ENCODE results near the gene HPD. TPM values are rescaled to one million over a fixed set of nuclear protein-coding genes. Genes with fewer than 3 reads are reported as not detected.

HPD gene
- 1 to 10 TPM in 1 of 2 donors, under 1 TPM in 1; 0.39 to 1.3 TPM for total RNA-seq

GRCh38 chr12:121858662-121859572, at the start of gene HPD:
Gene HPD (minus strand): TSS chr12:121858859. CDS start chr12:121858823, 36 bp downstream.
- no peak within 1 kb of the TSS for H3K4me3 ChIP-seq
- peaks cover 0 to 24% of the 10 kb centered on the region in 2 donors for H3K4me1 ChIP-seq
- H3K9me3 ChIP-seq: no peaks in the 10 kb centered on the region
- TF ChIP-seq, protein P1, sequence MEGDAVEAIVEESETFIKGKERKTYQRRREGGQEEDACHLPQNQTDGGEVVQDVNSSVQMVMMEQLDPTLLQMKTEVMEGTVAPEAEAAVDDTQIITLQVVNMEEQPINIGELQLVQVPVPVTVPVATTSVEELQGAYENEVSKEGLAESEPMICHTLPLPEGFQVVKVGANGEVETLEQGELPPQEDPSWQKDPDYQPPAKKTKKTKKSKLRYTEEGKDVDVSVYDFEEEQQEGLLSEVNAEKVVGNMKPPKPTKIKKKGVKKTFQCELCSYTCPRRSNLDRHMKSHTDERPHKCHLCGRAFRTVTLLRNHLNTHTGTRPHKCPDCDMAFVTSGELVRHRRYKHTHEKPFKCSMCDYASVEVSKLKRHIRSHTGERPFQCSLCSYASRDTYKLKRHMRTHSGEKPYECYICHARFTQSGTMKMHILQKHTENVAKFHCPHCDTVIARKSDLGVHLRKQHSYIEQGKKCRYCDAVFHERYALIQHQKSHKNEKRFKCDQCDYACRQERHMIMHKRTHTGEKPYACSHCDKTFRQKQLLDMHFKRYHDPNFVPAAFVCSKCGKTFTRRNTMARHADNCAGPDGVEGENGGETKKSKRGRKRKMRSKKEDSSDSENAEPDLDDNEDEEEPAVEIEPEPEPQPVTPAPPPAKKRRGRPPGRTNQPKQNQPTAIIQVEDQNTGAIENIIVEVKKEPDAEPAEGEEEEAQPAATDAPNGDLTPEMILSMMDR (IDR thresholded peaks at IDR 0.05): no peak
- no peaks in the 10 kb centered on the region for H3K36me3 ChIP-seq
- DNase-seq (ENCODE audit: low spot score): peak; percentile 90
- H3K27ac ChIP-seq: peak within 1 kb of the TSS; percentile 80 to 90
- no peaks in the 10 kb centered on the region for H3K27me3 ChIP-seq

- TF ChIP-seq, protein P1 (IDR thresholded peaks at IDR 0.05): no peak
- Histone ChIP-seq H3K27ac (no peak overlapping the region), H3K27me3 (no peaks in the 10 kb centered on the region), H3K4me3 (no peak overlapping the region), H3K9me3 (no peaks in the 10 kb centered on the region), H3K4me1 (no peaks in the 10 kb centered on the region), H3K36me3 (peaks cover 66% of the 10 kb centered on the region)
- DNase-seq (ENCODE audit: low spot score): no peak
Observed at GRCh38 chr12:121905746-121906145, 47.1 kb upstream of the HPD start.

DNA sequence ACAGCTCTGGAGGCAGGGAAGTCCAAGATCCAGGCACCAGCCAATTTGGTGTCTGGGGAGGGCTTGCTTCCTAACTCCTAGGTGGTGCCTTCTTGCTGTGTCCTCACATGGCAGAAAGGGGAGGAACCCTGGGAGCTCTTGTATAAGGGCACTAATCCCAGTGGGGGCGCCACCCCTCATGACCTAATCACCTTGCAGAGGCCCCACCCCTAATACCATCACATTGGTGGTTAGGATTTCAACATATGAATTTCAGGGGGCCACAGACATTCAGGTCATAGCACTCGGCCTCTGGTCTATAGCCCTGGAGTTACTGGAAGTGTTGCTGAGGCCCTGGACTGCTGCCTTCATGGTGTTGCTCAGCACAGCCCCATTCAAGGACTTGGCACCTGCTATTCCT, 44.5 kb upstream of the HPD start:
- no peak overlapping the region for H3K27ac ChIP-seq
- no peaks in the 10 kb centered on the region for H3K27me3 ChIP-seq
- no peak for DNase-seq (ENCODE audit: low spot score)
- no peaks in the 10 kb centered on the region for H3K9me3 ChIP-seq
- no peak overlapping the region for H3K4me3 ChIP-seq
- TF ChIP-seq, protein P1 (IDR thresholded peaks at IDR 0.05): no peak
- H3K4me1 ChIP-seq: no peaks in the 10 kb centered on the region
- H3K36me3 ChIP-seq: peaks cover 82% of the 10 kb centered on the region

GRCh38 chr12:121899590-121899989, 40.9 kb upstream of the HPD start:
- H3K4me3 ChIP-seq: no peak overlapping the region
- H3K9me3 ChIP-seq: no peaks in the 10 kb centered on the region
- H3K27ac ChIP-seq: no peak overlapping the region
- H3K36me3 ChIP-seq: peaks cover 80% of the 10 kb centered on the region
- no peak for DNase-seq (ENCODE audit: low spot score)
- no peaks in the 10 kb centered on the region for H3K27me3 ChIP-seq
- TF ChIP-seq, protein P1 (IDR thresholded peaks at IDR 0.05): no peak
- H3K4me1 ChIP-seq: no peaks in the 10 kb centered on the region

DNA sequence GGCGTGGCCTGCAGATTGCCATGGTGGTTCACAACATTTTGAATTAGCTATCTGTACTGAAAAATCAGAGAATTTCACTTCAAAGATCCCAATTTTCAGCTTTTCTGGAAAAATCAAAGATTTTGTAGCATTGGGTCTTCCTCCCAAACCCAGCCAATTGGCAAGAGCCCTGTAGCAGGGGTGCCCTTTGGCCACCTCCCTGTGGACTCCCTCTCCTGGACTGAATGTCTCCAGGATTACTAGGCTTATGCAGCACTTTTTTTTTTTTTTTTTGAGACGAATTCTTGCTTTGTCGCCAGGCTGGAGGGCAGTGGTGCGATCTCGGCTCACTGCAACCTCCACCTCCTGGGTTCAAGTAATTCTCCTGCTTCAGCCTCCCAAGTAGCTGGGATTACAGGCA, 39.6 kb upstream of the HPD start:
- H3K27me3 ChIP-seq: no peaks in the 10 kb centered on the region
- H3K4me1 ChIP-seq: peaks cover 0 to 6% of the 10 kb centered on the region in 2 donors
- no peaks in the 10 kb centered on the region for H3K9me3 ChIP-seq
- H3K27ac ChIP-seq: no peak overlapping the region
- no peak overlapping the region for H3K4me3 ChIP-seq
- peaks cover 67% of the 10 kb centered on the region for H3K36me3 ChIP-seq
- no peak for DNase-seq (ENCODE audit: low spot score)
- TF ChIP-seq, protein P1 (IDR thresholded peaks at IDR 0.05): no peak

Data from right atrium auricular region (tissue), 2 donors.